Activated naive CD4-positive, alpha-beta T cell treated with anti-CD3 and anti-CD28 coated beads, Interleukin-2, amount 50 U/mL, for 16 hours (primary cell): Measurements from ENCODE around the gene FAM9C.

Experiments used
- DNase-seq: peaks from one replicate; pipeline ENCODE4 v3.0.0-alpha.2; 2020

FAM9C gene

GRCh38 chrX:13001961-13002671, 42.3 kb downstream of the FAM9C start:
- peak; percentile 23 for DNase-seq

GRCh38 chrX:13001097-13001496, 43.3 kb downstream of the FAM9C start:
- no peak for DNase-seq

- DNase-seq: peak; percentile 24
These were observed 44.1 kb downstream of the FAM9C start for GRCh38 chrX:13000301-13000811.

- DNase-seq: peak; percentile 56
These were observed 45.0 kb downstream of the FAM9C start for GRCh38 chrX:12999422-12999821.

- DNase-seq: no peak
These were observed 46.3 kb downstream of the FAM9C start for GRCh38 chrX:12997906-12998687.

GRCh38 chrX:12996934-12997435, 47.4 kb downstream of the FAM9C start:
- no peak for DNase-seq

GRCh38 chrX:12994321-12994720, 50.1 kb downstream of the FAM9C start:
- no peak for DNase-seq

GRCh38 chrX:12993826-12994225, 50.6 kb downstream of the FAM9C start:
- DNase-seq: no peak

- DNase-seq: no peak
These were observed 51.8 kb downstream of the FAM9C start for GRCh38 chrX:12992544-12993118.

GRCh38 chrX:12991575-12991974, 52.8 kb downstream of the FAM9C start:
- no peak for DNase-seq

GRCh38 chrX:12989461-12989860, 55.0 kb downstream of the FAM9C start:
- no peak for DNase-seq

GRCh38 chrX:12988797-12989196, 55.6 kb downstream of the FAM9C start:
- DNase-seq: no peak

- DNase-seq: no peak
These were observed 56.4 kb downstream of the FAM9C start for GRCh38 chrX:12987900-12988594.

GRCh38 chrX:12987340-12987739, 57.1 kb downstream of the FAM9C start:
- no peak for DNase-seq

- no peak for DNase-seq
These were observed 57.5 kb downstream of the FAM9C start for GRCh38 chrX:12986886-12987285.

- DNase-seq: no peak
These were observed 58.1 kb downstream of the FAM9C start for GRCh38 chrX:12986164-12986779.
